GM10847 (cell line): ENCODE results near the gene HCAR3.
"Not testable (repeated sequence)": the region's sequence is repeated elsewhere in the genome, so short reads cannot be mapped to it uniquely, and the experiment has no call there.

Source experiments
- POLR2A ChIP-seq: IDR thresholded peaks from 2 replicates; pipeline ENCODE4 v1.6.1; 2011; ENCODE audit not compliant: insufficient read length; ENCODE audit errors: extremely low read depth

The HCAR3 gene

GRCh38 chr12:122729583-122730214, 13.1 kb upstream of the HCAR3 start:
- TF ChIP-seq POLR2A: no peak

DNA sequence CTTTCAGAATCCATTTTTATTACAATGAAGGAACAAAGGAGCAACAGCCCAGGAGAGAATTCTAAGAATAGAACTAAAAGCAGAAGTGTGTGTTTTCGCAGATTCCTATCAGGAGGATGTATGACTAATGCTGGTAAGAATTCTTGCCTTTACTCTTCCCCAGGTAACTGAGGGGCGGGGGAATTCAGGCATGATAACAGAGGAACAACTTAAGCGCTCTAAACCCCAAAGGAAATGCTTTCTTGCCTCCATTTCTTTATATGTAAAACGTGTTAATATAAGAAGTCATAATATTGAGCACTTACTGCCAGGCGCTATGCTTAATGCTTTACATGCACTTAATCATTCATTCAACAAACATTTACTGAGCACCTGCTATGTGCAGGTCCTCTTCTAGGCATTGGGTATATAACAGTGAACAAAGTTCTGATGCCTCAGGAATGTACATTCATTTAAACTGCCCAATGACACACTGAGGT, 9.5 kb upstream of the HCAR3 start:
- no peak for TF ChIP-seq POLR2A

- TF ChIP-seq POLR2A: no peak
Observed at GRCh38 chr12:122725452-122726079, 9.0 kb upstream of the HCAR3 start.

GRCh38 chr12:122724641-122725243, 8.1 kb upstream of the HCAR3 start:
- TF ChIP-seq POLR2A: no peak

DNA sequence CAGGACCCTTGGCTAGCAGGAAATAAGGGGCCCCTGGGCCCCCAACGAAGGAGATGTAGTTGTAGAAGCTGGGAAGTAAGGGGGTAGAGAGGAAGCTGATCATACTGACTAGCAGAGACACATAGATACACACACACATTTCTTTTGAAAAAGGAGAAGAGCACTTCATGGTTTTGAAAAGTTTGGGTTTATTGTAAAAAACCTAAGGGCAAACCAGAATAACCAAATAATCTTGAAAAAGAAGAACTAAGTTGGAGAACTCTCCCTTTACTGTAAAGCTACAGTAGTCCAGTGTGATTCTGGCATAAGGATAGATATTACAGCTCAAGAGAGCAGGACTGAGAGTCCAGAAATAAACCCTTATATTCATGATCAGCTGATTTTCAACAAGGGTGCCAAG, 5.8 kb upstream of the HCAR3 start:
- no peak for TF ChIP-seq POLR2A

GRCh38 chr12:122721057-122721545, 4.5 kb upstream of the HCAR3 start:
- TF ChIP-seq POLR2A: no peak

DNA sequence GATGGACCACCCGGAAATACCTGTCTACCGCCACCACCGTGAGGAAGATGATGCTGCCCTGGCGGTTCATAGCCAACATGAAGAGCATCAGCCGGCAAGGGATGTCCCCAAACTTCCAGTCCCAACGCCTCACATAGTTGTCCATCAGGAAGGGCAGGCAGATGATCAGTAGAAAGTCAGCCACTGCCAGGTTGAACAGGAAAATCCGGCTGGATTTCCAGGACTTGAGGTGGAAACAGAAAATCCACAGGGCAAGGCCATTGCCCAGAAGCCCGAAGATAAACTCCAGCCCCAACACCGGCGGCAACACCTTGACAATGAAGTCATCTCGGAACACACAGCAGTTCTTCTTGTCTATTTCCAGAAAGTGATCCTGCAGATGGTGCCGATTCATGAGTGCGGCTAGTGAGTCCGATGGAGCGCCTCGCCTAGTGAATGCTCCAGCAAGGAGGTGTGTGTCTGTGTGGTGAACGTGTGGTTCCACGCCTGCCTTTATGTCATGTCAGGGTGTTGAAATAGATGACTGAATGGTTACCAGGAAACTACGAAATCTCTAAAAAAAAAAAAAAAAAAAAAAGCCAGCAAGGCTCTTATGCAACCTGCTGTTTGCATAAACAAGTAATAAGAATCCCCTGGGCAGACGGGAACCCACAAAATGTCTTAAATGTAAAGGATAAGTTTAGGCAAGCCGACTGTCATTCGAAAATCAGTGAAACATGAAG, 13.6 kb downstream of the HCAR3 start, which contains the start of gene HCAR2:
Gene HCAR2 (minus strand): TSS at position 468 of the 722 bp plus-strand sequence. CDS start 74 bp downstream, at position 394.
- TF ChIP-seq POLR2A: not testable (repeated sequence)

DNA sequence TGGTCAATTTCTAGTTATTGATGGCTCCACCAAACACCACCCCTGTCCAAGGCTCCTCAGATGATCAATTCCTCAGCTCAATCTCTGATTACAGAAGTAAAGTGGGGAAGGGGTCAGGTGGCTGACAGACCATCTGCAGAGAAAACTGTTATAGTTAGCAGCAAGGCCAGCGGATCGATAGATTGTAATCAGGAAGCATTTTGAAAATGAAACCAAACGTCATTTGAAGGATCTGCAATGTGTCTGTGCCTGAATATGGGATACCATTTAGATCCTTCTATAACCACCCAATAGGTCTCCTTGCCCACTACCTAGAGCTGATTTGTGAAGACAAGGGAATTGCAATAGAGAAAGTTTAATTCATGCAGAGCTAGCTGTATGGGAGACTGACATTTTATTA, 25.0 kb downstream of the HCAR3 start:
- TF ChIP-seq POLR2A: no peak

- TF ChIP-seq POLR2A: no peak
Observed at GRCh38 chr12:122688291-122688690, 28.3 kb downstream of the HCAR3 start.

GRCh38 chr12:122687086-122687485, 29.5 kb downstream of the HCAR3 start:
- TF ChIP-seq POLR2A: no peak

- no peak for TF ChIP-seq POLR2A
Observed at GRCh38 chr12:122686538-122686937, 30.1 kb downstream of the HCAR3 start.

- no peak for TF ChIP-seq POLR2A
Observed at GRCh38 chr12:122684297-122684813, 32.3 kb downstream of the HCAR3 start.

DNA sequence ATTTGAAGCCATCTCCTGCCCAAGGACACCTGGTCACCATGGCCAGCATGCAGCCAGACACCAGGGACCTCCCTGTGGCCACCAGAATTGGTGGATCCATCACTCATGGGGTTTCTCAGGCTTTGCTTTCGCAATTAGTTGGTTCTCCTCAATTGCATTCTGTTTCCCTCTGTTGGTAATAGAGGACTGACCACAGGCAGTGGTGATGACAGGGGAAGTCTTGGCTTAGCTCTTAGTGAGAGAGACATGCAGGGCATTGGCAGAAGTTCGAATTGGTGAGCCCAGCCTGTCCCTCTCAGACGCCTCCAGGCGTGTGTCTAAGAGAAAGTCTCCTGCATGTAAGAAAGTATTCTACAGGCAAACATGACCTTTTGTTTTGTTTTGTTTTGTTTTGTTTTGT, 34.8 kb downstream of the HCAR3 start:
- no peak for TF ChIP-seq POLR2A

GRCh38 chr12:122672515-122672914, 44.1 kb downstream of the HCAR3 start:
- TF ChIP-seq POLR2A: no peak

GRCh38 chr12:122669397-122670070, 47.1 kb downstream of the HCAR3 start:
- TF ChIP-seq POLR2A: no peak
